Activated T-helper 2 cell treated with anti-CD3 and anti-CD28 coated beads, Interferon-gamma antibody, Interleukin-2, Interleukin-4, amounts not matched to agents 10 μg/mL and 5 μg/mL and 100 μg/mL, durations not matched to agents 14 hours and 24 hours and 36 hours (primary cell): Measurements from ENCODE around the gene DMD. TPM values are rescaled to one million over a fixed set of nuclear protein-coding genes. Genes with fewer than 3 reads are reported as not detected.

ENCODE experiments used
- DNase-seq: peaks from one replicate; pipeline ENCODE4 v3.0.0; 2021; ENCODE audit warnings: low spot score
- H3K27ac Mint-ChIP-seq: one replicate; pipeline ENCODE4 v1.8.0; 2021; ENCODE audit warnings: mixed read lengths
- H3K27me3 Mint-ChIP-seq: one replicate; pipeline ENCODE4 v1.8.0; 2021; ENCODE audit warnings: low read depth, mixed read lengths
- H3K36me3 Mint-ChIP-seq: one replicate; pipeline ENCODE4 v1.8.0; 2021; ENCODE audit warnings: low read depth, mixed read lengths
- H3K4me1 Mint-ChIP-seq: one replicate; pipeline ENCODE4 v1.8.0; 2021; ENCODE audit warnings: low read depth, mixed read lengths
- H3K4me3 Mint-ChIP-seq: one replicate; pipeline ENCODE4 v1.8.0; 2021; ENCODE audit warnings: low read depth, mild to moderate bottlenecking, moderate library complexity, mixed read lengths
- H3K9me3 Mint-ChIP-seq: one replicate; pipeline ENCODE4 v1.8.0; 2021; ENCODE audit warnings: mixed read lengths
- intact Hi-C: fragments of 100-400 bp; cut with micrococcal nuclease; formaldehyde crosslinking; loops from one replicate; pipeline ENCODE4 v1.15.1; 2023
- total RNA-seq: library from RNA; stranded (reverse); gene quantifications from 2 replicates; pipeline ENCODE4 v1.2.3, GENCODE V29; 2022

DMD gene
- total RNA-seq, 1 donor from 2014 or later = 0.84 TPM

GRCh38 chrX:32455704-32456103 lies 755.6 kb downstream of the DMD start:
- Mint-ChIP-seq H3K27ac (no peak overlapping the region), H3K36me3 (no peaks in the 10 kb centered on the region), H3K27me3 (peaks cover 3% of the 10 kb centered on the region), H3K9me3 (no peaks in the 10 kb centered on the region), H3K4me3 (no peak overlapping the region), H3K4me1 (no peaks in the 10 kb centered on the region)
- intact Hi-C loops = no loop called here
- DNase-seq = no peak

GRCh38 chrX:32451954-32452695 lies 759.2 kb downstream of the DMD start:
- Mint-ChIP-seq H3K27ac (no peak overlapping the region), H3K9me3 (no peaks in the 10 kb centered on the region), H3K4me1 (peaks cover 6% of the 10 kb centered on the region), H3K36me3 (no peaks in the 10 kb centered on the region), H3K4me3 (no peak overlapping the region), H3K27me3 (no peaks in the 10 kb centered on the region)
- no peak for DNase-seq
- intact Hi-C loops = no loop called here

GRCh38 chrX:32448945-32449344 lies 762.4 kb downstream of the DMD start:
- no peak overlapping the region for H3K27ac Mint-ChIP-seq

GRCh38 chrX:32448320-32448719 lies 763.0 kb downstream of the DMD start:
- DNase-seq = peak; percentile 7
- peaks cover 13% of the 10 kb centered on the region for H3K4me1 Mint-ChIP-seq
- H3K27me3 Mint-ChIP-seq = no peaks in the 10 kb centered on the region
- H3K9me3 Mint-ChIP-seq = no peaks in the 10 kb centered on the region
- H3K36me3 Mint-ChIP-seq = no peaks in the 10 kb centered on the region
- H3K4me3 Mint-ChIP-seq = no peak overlapping the region
- intact Hi-C loops = no loop called here
- no peak overlapping the region for H3K27ac Mint-ChIP-seq

More at GRCh38 chrX:32448945-32449344, 762.4 kb downstream of the DMD start:
- Mint-ChIP-seq H3K27me3 (no peaks in the 10 kb centered on the region), H3K4me3 (no peak overlapping the region), H3K36me3 (no peaks in the 10 kb centered on the region), H3K4me1 (peaks cover 13% of the 10 kb centered on the region), H3K9me3 (no peaks in the 10 kb centered on the region)
- intact Hi-C loops = no loop called here
- no peak for DNase-seq

- no peak for DNase-seq
- no peaks in the 10 kb centered on the region for H3K27me3 Mint-ChIP-seq
- H3K36me3 Mint-ChIP-seq = no peaks in the 10 kb centered on the region
- no peak overlapping the region for H3K27ac Mint-ChIP-seq
- H3K4me1 Mint-ChIP-seq = peaks cover 13% of the 10 kb centered on the region
- no peaks in the 10 kb centered on the region for H3K9me3 Mint-ChIP-seq
- no peak overlapping the region for H3K4me3 Mint-ChIP-seq
- intact Hi-C loops = no loop called here
Measured at GRCh38 chrX:32447640-32448039, 763.7 kb downstream of the DMD start.

GRCh38 chrX:32443841-32444240 lies 767.5 kb downstream of the DMD start:
- Mint-ChIP-seq H3K4me3 (no peak overlapping the region), H3K27ac (no peak overlapping the region), H3K4me1 (peaks cover 7% of the 10 kb centered on the region), H3K27me3 (no peaks in the 10 kb centered on the region), H3K36me3 (no peaks in the 10 kb centered on the region), H3K9me3 (no peaks in the 10 kb centered on the region)
- no peak for DNase-seq
- intact Hi-C loops = no loop called here

GRCh38 chrX:32421266-32421665 lies 790.1 kb downstream of the DMD start:
- intact Hi-C loops = no loop called here
- Mint-ChIP-seq H3K36me3 (no peaks in the 10 kb centered on the region), H3K27ac (no peak overlapping the region)

GRCh38 chrX:32408389-32408788 lies 803.0 kb downstream of the DMD start:
- no peak overlapping the region for H3K4me3 Mint-ChIP-seq
- H3K27ac Mint-ChIP-seq = no peak overlapping the region
- no peaks in the 10 kb centered on the region for H3K4me1 Mint-ChIP-seq
- H3K36me3 Mint-ChIP-seq = no peaks in the 10 kb centered on the region
- H3K9me3 Mint-ChIP-seq = no peaks in the 10 kb centered on the region
- intact Hi-C loops = no loop called here
- no peak for DNase-seq
- H3K27me3 Mint-ChIP-seq = no peaks in the 10 kb centered on the region

More at GRCh38 chrX:32421266-32421665, 790.1 kb downstream of the DMD start:
- H3K4me3 Mint-ChIP-seq = no peak overlapping the region
- no peaks in the 10 kb centered on the region for H3K9me3 Mint-ChIP-seq
- no peaks in the 10 kb centered on the region for H3K27me3 Mint-ChIP-seq
- no peak for DNase-seq
- no peaks in the 10 kb centered on the region for H3K4me1 Mint-ChIP-seq

- H3K9me3 Mint-ChIP-seq = no peaks in the 10 kb centered on the region
- no peaks in the 10 kb centered on the region for H3K36me3 Mint-ChIP-seq
- no peaks in the 10 kb centered on the region for H3K27me3 Mint-ChIP-seq
- H3K4me1 Mint-ChIP-seq = no peaks in the 10 kb centered on the region
- H3K4me3 Mint-ChIP-seq = no peak overlapping the region
- H3K27ac Mint-ChIP-seq = no peak overlapping the region
- intact Hi-C loops = no loop called here
- DNase-seq = no peak
Measured at GRCh38 chrX:32397562-32398216, 813.7 kb downstream of the DMD start.

- Mint-ChIP-seq H3K27ac (no peak overlapping the region), H3K4me3 (no peak overlapping the region), H3K4me1 (no peaks in the 10 kb centered on the region), H3K36me3 (no peaks in the 10 kb centered on the region), H3K27me3 (no peaks in the 10 kb centered on the region), H3K9me3 (no peaks in the 10 kb centered on the region)
- DNase-seq = no peak
- intact Hi-C loops = no loop called here
Measured at GRCh38 chrX:32395878-32396277, 815.5 kb downstream of the DMD start.

- H3K27ac Mint-ChIP-seq = no peak overlapping the region
- no peak for DNase-seq
- H3K9me3 Mint-ChIP-seq = no peaks in the 10 kb centered on the region
- no peak overlapping the region for H3K4me3 Mint-ChIP-seq
- H3K4me1 Mint-ChIP-seq = no peaks in the 10 kb centered on the region
- H3K27me3 Mint-ChIP-seq = no peaks in the 10 kb centered on the region
- intact Hi-C loops = no loop called here
- no peaks in the 10 kb centered on the region for H3K36me3 Mint-ChIP-seq
Measured at GRCh38 chrX:32392655-32393054, 818.7 kb downstream of the DMD start.

GRCh38 chrX:32370456-32371205 lies 840.7 kb downstream of the DMD start:
- Mint-ChIP-seq H3K9me3 (no peaks in the 10 kb centered on the region), H3K4me1 (no peaks in the 10 kb centered on the region), H3K36me3 (no peaks in the 10 kb centered on the region), H3K27me3 (no peaks in the 10 kb centered on the region), H3K27ac (no peak overlapping the region), H3K4me3 (no peak overlapping the region)
- DNase-seq = no peak
- intact Hi-C loops = no loop called here
